Activated T-helper 1 cell treated with Interleukin-2 at 50 U/mL for 16 hours (primary cell): Measurements from ENCODE around the gene FAF1.

Source experiments
- DNase-seq: peaks from one replicate; pipeline ENCODE4 v3.0.0-alpha.2; 2020; ENCODE audit warnings: low read depth

FAF1 gene

GRCh38 chr1:50415235-50416149, 544.6 kb downstream of the FAF1 start:
- DNase-seq = no peak

GRCh38 chr1:50414853-50415234, 545.2 kb downstream of the FAF1 start:
- no peak for DNase-seq

- DNase-seq = no peak
Observed at GRCh38 chr1:50412813-50413476, 547.1 kb downstream of the FAF1 start.

GRCh38 chr1:50405814-50406213, 554.3 kb downstream of the FAF1 start:
- no peak for DNase-seq

GRCh38 chr1:50393522-50394120, 566.4 kb downstream of the FAF1 start:
- DNase-seq = no peak
